HAP-1 (cell line): ENCODE measurements around the gene TFF1.

Source experiments
- DNase-seq, 2 experiments: peaks; one replicate each; pipeline ENCODE4 v3.0.0-alpha.2; 2016 to 2020; ENCODE audit warnings: low spot score in 2 of 2
- H3K27me3 ChIP-seq: fragments of 250-450 bp; sonication (Bioruptor Pico); 2 replicates; pipeline ENCODE4 v1.5.1; 2020; ENCODE audit warnings: low read depth, mild to moderate bottlenecking, moderate library complexity
- H3K36me3 ChIP-seq: fragments of 250-450 bp; sonication (Bioruptor Pico); replicated peaks from 2 replicates; pipeline ENCODE4 v1.5.1; 2020; ENCODE audit warnings: mild to moderate bottlenecking
- H3K4me1 ChIP-seq: fragments of 250-450 bp; sonication (Bioruptor Pico); 2 replicates; pipeline ENCODE4 v1.5.1; 2020; ENCODE audit warnings: mild to moderate bottlenecking
- H3K4me3 ChIP-seq: fragments of 250-450 bp; sonication (Bioruptor Pico); 2 replicates; pipeline ENCODE4 v1.5.1; 2020; ENCODE audit warnings: mild to moderate bottlenecking, moderate library complexity
- H3K9me3 ChIP-seq: fragments of 250-450 bp; sonication (Bioruptor Pico); 2 replicates; pipeline ENCODE4 v1.5.1; 2020; ENCODE audit warnings: mild to moderate bottlenecking, moderate library complexity
- in situ Hi-C: fragments of 300-500 bp; cut with MboI; formaldehyde crosslinking; loops from 3 replicates; pipeline ENCODE4 v1.14.3; 2020; ENCODE audit warnings: low sequenced_read_pairs, inconsistent platforms, mixed read lengths

TFF1 gene

DNA sequence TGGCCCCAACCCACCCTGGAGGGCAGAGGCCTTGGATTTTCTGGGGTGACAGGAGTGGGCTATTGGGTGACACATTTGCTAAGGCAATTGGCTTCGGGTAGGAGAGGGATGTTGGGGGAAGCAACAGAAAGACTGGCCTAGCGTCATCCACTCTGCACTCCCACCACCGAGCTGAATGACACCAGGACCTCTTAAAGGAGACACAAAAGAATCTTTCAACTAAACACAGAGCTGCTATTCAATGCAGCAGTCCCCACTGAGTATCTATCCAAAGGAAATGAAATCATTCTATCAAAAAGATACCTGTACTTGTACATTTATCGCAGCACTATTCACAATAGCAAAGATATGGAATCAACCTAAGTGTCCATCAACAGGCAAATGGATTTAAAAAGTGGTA lies 21.7 kb downstream of the TFF1 start:
- no peaks in the 10 kb centered on the region for H3K9me3 ChIP-seq
- no peaks in the 10 kb centered on the region for H3K36me3 ChIP-seq
- no peaks in the 10 kb centered on the region for H3K27me3 ChIP-seq
- H3K4me1 ChIP-seq = no peaks in the 10 kb centered on the region
- in situ Hi-C loops = no loop called here
- no peak overlapping the region for H3K4me3 ChIP-seq
- DNase-seq = no peak

DNA sequence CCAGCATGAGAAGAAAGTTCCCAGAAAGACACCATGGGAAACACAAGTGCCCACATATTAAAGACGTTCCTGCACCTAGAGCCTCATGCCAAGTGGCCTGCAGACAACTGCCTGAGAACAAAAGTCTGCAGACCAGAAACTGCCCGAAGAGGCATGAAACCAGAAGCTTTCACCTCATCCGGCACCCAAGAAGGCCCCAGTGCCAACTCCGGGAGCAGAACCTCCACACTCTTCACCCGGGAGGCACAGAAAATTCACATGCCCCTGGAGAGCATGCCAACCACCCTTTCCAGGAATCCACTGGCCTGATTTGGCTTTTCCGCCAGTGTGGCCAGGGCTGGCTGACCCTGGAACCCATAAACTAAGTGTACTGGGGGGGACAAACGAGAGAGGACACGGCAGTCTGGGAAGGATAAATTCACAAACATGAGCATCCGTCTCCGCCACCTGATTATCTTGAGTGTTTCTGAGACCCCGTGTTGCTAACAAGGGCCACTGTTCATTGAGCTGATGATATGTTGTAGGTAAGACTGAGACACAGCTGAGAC lies 22.3 kb downstream of the TFF1 start:
- Histone ChIP-seq H3K4me1 (no peaks in the 10 kb centered on the region), H3K36me3 (no peaks in the 10 kb centered on the region), H3K4me3 (no peak overlapping the region), H3K9me3 (no peaks in the 10 kb centered on the region), H3K27me3 (no peaks in the 10 kb centered on the region)
- in situ Hi-C loops = no loop called here
- no peak for DNase-seq

DNA sequence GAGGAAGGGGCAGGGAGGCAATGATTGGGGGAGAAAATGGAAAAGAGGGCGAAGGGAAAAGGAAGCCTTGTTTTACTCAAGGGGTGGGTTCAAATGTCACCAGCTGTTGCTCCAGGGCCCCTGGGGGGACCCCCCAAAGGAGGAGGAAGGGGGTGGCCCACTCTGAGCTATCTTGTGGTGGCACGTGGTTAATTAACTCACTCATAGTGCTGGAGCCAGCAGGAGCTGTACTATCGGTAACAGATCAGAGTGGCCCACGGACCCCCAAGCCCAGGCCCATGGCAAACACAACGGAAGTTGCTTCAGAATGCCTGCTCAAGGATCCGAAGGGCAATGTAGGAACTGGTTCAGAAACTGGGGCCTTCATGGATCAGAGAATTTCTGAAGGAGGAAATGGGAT lies 22.8 kb downstream of the TFF1 start:
- in situ Hi-C loops = no loop called here
- H3K9me3 ChIP-seq = no peaks in the 10 kb centered on the region
- H3K27me3 ChIP-seq = no peaks in the 10 kb centered on the region
- H3K4me3 ChIP-seq = no peak overlapping the region
- H3K36me3 ChIP-seq = no peaks in the 10 kb centered on the region
- no peaks in the 10 kb centered on the region for H3K4me1 ChIP-seq
- DNase-seq = no peak

DNA sequence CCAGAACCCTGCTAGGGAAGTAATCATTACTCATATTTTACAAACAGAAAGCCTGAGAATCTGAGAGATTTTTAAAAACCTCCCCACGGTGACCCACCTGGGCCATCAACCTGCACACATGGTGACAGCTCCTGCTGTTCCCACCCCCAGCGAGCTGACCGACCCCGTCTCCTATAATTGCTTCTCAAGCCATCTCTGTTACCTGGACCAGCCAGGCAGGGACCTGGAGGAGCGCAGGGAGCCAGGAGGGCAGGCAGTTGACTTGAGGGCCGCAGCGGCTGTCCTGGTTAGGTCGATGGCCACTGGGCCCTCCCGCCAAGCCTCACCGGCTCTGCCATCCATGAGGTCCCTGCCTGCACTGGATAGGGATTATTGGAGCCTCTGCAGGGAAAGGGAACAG lies 23.2 kb downstream of the TFF1 start:
- Histone ChIP-seq H3K27me3 (no peaks in the 10 kb centered on the region), H3K4me3 (no peak overlapping the region), H3K4me1 (no peaks in the 10 kb centered on the region), H3K36me3 (no peaks in the 10 kb centered on the region), H3K9me3 (no peaks in the 10 kb centered on the region)
- in situ Hi-C loops = no loop called here
- DNase-seq = no peak

DNA sequence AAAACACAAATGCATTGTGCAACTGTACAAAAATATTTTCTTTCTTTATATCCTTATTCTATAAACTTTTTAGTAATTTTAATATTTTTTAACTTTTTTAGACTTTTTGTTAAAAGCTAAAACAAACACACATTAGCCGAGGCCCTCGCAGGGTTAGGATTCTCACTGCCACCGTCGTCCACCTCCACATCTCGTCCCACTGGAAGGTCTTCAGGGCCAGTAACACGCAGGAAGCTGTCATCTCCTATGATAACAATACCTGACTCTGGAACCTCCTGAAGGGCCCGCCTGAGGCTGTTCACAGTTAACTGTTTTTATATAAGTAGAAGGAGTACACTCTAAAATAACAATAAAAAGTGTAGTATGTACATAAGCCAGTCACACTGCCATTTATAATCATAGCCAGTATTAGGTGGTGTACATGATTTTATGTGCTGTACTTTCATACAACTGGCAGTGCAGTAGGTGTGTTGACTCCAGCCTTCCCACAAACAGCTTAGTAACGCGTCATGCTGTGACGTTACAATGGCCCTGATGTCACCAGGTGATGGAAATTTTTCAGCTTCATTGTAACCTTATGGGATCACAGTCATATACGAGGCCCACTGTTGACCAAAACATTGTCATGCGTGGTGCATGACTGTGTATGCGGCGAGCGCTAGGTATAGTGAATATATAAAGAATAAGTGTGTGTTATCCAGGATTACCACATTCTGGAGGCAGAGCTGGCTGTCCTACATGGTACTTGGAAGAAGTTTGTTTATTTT lies 24.4 kb downstream of the TFF1 start:
- Histone ChIP-seq H3K9me3 (no peaks in the 10 kb centered on the region), H3K4me1 (no peaks in the 10 kb centered on the region), H3K4me3 (no peak overlapping the region), H3K27me3 (no peaks in the 10 kb centered on the region), H3K36me3 (no peaks in the 10 kb centered on the region)
- in situ Hi-C loops = no loop called here
- DNase-seq = no peak

DNA sequence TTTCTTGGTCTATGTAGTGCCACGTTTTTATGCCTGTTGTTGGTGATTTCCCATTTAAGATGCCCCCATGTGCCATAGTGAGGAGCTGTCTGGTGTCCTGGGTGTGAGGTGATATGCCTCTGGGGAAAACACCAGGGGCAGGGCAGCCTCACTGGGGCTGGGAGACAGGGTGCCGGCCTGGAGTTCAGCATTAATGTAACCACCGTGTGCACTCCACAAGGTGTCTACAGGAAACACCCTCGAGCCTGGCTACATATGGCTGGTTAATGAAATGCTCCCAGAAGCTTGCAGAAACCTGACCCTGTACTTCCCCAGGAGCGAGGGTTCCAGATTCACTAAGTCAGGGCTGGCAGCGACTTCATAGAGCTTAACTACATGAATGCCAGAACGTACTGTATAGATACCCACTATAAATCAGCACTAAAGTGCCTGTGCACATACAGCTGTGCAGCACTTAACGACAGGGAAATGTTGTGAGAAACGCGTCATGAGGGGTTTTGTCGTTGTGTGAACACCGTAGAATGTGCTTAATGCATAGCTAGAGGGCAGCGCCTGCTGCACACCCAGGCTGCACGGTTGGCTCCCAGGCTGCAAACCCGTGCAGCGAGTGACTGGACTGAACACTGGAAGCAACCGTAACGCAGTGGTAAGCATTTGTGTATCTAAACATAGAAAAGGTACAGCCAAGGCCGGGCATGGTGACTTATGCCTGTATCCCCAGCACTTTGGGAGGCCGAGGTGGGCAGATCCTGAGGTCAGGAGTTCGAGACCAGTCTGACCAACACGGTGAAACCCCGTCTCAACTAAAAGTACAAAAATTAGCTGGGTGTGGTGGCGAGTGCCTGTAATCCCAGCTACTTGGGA lies 25.9 kb downstream of the TFF1 start:
- no peak for DNase-seq
- no peak overlapping the region for H3K4me3 ChIP-seq
- H3K9me3 ChIP-seq = no peaks in the 10 kb centered on the region
- H3K36me3 ChIP-seq = no peaks in the 10 kb centered on the region
- H3K27me3 ChIP-seq = no peaks in the 10 kb centered on the region
- in situ Hi-C loops = no loop called here
- H3K4me1 ChIP-seq = no peaks in the 10 kb centered on the region

DNA sequence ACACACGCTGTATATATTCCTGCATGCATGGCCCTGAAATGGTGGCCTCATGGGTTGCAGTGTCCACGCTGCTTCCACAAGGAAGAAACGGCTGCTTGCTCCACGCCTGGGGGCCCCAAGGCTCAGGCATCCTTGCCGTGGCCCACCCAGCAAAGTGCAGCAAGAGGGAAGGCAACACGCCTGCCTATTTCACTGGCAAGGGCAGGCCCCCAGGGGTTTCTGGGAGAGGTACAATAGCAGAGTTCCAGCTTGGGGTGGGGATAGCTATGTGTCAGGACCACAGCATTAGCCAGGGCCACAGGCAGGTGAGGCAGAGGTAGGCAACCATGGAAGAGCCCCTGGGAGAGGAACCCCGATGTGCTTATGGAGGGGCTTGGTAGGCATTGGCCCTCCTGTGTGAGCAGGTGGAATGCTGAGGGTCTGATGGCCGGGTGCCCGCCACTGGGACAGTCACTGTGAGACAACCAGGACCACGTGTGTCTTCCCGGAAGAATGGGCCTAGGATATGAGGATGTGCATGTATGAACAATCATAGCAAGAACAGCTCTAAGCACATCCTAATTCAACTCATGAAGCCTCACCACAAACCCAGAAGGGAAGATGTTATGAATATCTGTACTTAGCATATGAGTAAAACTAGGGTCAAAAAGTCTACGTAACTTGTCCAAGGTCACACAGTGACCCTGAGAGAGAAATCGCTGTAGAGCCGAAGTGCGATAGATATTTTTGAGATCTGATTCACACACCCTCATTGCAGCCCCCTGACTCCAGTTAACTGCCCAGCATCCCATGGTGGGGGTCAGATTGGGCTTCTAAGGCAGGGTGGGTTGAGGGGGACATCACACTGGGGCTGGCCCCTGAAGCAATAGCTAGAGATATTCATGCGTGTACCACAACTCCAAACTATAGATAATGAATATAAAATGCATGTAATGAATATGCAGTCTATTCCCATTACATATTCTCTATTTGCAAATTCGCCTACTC lies 27.3 kb downstream of the TFF1 start:
- H3K9me3 ChIP-seq = no peaks in the 10 kb centered on the region
- in situ Hi-C loops = no loop called here

DNA sequence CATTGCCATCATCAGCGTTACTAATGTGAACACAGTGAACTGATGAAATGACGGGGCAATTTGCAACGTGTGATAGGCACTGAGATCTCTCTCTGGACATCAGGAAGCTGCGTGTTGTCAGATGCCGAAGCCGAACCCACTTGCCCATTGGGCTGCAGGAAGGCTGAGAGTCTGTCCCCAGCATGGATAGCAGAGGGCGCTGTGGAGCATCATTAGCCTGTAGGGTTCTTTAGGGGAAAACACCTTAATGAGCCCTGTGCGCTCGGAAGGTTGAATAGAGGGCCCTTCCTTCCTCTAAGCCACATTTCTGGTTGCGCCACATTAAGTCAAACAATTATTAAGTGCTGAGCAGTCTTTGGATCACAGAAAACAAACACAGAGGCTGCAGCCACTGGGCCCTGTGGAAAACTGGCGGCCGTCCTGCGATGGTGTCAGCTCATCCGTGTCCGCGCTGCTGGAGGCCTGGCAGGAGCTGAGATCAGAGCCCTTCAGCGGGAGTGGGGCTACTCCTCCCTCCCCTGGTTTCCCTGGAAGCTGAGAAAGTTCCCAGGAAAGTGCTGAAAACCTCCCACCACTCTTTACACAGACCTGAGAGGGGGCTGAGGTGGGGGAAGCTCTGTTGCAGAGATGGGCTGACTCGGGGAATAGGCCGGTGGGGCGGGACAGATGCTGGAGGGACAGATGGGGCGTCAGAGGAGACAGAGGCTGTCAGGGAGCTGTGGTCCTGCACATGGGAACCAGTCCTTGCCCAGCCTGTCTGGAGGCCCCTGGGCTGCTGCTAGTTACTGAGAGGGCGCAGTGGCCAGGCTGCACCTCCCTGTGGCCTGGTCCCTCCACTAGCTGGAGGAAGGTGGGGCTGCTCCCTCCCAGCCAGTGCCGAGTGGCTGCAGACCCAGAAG lies 28.3 kb downstream of the TFF1 start:
- peak; percentile 21 to 67 for DNase-seq
- no peaks in the 10 kb centered on the region for H3K27me3 ChIP-seq
- in situ Hi-C loops = no loop called here
- H3K9me3 ChIP-seq = no peaks in the 10 kb centered on the region
- no peak overlapping the region for H3K4me3 ChIP-seq
- no peaks in the 10 kb centered on the region for H3K36me3 ChIP-seq
- H3K4me1 ChIP-seq = no peaks in the 10 kb centered on the region

More for the DNA sequence above, 27.3 kb downstream of the TFF1 start:
- Histone ChIP-seq H3K27me3 (no peaks in the 10 kb centered on the region), H3K4me3 (no peak overlapping the region), H3K36me3 (no peaks in the 10 kb centered on the region), H3K4me1 (no peaks in the 10 kb centered on the region)
- no peak for DNase-seq

DNA sequence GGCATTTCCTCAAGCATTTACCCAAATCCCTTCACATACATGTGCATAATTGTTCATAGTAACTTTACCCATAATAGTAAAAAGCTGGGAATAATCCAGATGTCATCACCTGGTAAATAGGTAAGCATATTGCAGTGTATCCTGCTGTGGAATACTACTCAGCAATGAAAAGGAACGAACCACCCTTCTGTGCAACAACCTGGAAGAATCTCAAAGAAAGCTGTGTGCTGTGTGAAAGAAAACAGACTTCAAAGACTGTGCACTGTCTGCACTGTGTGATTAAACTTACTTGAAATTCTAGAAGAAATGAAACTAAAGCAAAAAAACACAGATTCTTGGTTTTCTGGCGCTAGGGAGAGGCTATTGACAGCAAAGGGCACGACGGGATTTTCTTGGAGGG lies 29.1 kb downstream of the TFF1 start:
- in situ Hi-C loops = no loop called here

DNA sequence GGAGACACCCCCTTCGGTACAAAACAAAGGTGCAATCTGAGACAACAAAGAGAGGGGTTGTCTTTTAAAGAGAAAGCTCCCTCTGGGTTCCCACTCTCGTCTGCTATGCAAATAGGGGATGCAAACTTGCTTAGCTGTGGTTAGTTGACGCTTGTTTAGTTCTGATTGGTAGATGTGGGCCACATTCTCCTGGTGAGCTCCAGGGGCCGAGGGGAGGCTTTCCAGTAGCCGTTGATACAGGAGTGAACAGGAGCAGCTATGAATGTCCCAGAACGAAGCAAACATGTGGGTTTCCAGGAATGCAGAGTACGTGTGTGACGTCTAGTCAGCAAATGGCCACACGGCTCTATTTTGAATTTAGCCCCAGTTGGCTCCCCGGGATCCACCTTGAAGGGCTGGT lies 30.3 kb downstream of the TFF1 start:
- Histone ChIP-seq H3K36me3 (no peaks in the 10 kb centered on the region), H3K4me1 (no peaks in the 10 kb centered on the region), H3K4me3 (no peak overlapping the region), H3K9me3 (no peaks in the 10 kb centered on the region), H3K27me3 (no peaks in the 10 kb centered on the region)
- no peak for DNase-seq
- in situ Hi-C loops = no loop called here

More for the DNA sequence above, 29.1 kb downstream of the TFF1 start:
- Histone ChIP-seq H3K4me3 (no peak overlapping the region), H3K27me3 (no peaks in the 10 kb centered on the region), H3K4me1 (no peaks in the 10 kb centered on the region), H3K36me3 (no peaks in the 10 kb centered on the region), H3K9me3 (no peaks in the 10 kb centered on the region)
- no peak for DNase-seq

DNA sequence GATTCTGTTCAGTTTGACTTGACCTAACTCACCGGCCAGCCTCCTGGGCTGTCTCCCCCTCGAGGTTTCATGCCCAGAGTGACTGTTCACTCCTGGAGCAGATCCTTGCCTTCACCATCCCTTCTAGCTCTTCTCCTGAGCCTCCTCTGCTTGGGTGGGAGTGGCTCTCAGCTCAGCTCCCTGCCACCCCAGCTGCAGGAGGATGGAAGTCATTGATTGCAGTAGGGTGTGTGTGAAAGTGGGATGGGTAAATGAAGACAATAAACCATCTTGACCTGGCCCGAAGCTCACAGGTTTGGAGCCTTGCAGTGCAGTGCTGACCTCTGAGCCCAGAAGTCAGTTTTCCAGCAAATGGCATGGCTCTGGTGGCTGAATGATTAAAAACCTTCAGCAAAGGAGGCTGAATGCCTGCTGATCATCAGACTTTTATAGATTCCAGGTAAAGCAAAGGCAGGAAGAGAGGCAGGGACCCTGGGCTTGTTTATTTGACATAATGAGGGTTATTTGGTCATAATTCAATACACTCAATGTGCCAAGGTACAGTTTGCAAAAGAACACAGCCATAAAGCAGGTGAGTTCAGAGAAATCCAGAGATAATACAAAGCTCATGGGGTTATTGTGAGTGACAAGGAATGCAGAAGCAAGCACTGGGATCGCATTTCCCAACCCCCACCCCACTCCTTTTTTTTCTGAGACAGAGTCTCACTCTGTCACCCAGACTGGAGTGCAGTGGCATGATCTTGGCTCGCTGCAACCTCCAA lies 33.6 kb downstream of the TFF1 start:
- DNase-seq = no peak
- Histone ChIP-seq H3K36me3 (no peaks in the 10 kb centered on the region), H3K4me3 (no peak overlapping the region), H3K9me3 (no peaks in the 10 kb centered on the region), H3K4me1 (no peaks in the 10 kb centered on the region), H3K27me3 (no peaks in the 10 kb centered on the region)
- in situ Hi-C loops = no loop called here

DNA sequence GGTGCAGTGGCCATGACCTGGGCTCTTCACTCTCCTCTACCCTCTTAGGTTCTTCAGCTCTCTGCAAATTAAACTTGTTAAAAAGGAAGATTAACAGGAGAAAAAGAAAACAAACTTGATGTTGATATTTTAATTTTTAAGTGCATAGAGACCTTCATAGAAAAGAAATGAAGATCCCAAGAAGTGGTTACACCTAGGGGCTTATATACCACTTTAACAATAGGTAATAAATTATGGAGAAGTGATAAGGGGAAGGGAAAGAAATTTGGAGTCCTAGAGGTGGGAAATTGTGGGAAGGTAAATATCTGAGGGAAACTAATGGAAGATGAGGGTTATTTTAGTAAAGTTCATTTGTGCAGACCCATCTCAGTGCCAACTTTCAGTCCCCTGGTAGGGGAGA lies 34.7 kb downstream of the TFF1 start:
- Histone ChIP-seq H3K4me3 (no peak overlapping the region), H3K4me1 (no peaks in the 10 kb centered on the region), H3K27me3 (no peaks in the 10 kb centered on the region), H3K9me3 (no peaks in the 10 kb centered on the region), H3K36me3 (no peaks in the 10 kb centered on the region)
- in situ Hi-C loops = no loop called here
- DNase-seq = no peak
